Prostate gland (tissue), 2 donors: ENCODE data around the gene CD9. TPM values are rescaled to one million over a fixed set of nuclear protein-coding genes. Genes with fewer than 3 reads are reported as not detected.
A peak's percentile ranks its signal among the peaks of the same experiment; 100 is the strongest.

ENCODE experiments used
- DNase-seq: peaks from one replicate; pipeline ENCODE4 v3.0.0-alpha.2; 2019; ENCODE audit warnings: low spot score
- H3K27ac ChIP-seq, 2 donors: fragments of 200-600 bp; sonication (generic); 2 replicates each; pipeline ENCODE4 v1.5.1; 2017 to 2019
- H3K27me3 ChIP-seq: fragments of 200-600 bp; sonication (generic); replicated peaks from 2 replicates; pipeline ENCODE4 v1.5.1; 2019; ENCODE audit not compliant: insufficient read depth
- H3K36me3 ChIP-seq, 2 donors: fragments of 200-600 bp; sonication (generic); 1 replicate in 1 of 2; 2 replicates in 1 of 2; pipeline versions ENCODE4 v1.5.1 to v1.8.1; 2017 to 2019
- H3K4me1 ChIP-seq: fragments of 200-600 bp; sonication (generic); replicated peaks from 2 replicates; pipeline ENCODE4 v1.5.1; 2019
- H3K4me3 ChIP-seq, 2 donors: fragments of 200-600 bp; sonication (generic); 2 replicates each; pipeline ENCODE4 v1.5.1; 2017 to 2019
- H3K9me3 ChIP-seq: fragments of 200-600 bp; sonication (generic); 2 replicates; pipeline ENCODE4 v1.5.1; 2017
- CTCF ChIP-seq, 4 experiments: fragments of 200-600 bp in 2 of 4; fragments of 450-650 bp in 2 of 4; sonication (generic) in 2 of 4; IDR thresholded peaks; 1 replicate in 3 of 4; 2 replicates in 1 of 4; pipeline ENCODE4 v1.5.1; 2016 to 2019; ENCODE audit warnings: antibody characterized with exemption in 4 of 4, mild to moderate bottlenecking in 2 of 4, moderate library complexity in 2 of 4
- POLR2A ChIP-seq: fragments of 450-650 bp; IDR thresholded peaks from one replicate; pipeline ENCODE4 v1.6.1; 2016; ENCODE audit warnings: antibody characterized with exemption, mild to moderate bottlenecking
- POLR2AphosphoS5 ChIP-seq: sonication (generic); formaldehyde crosslinking; IDR thresholded peaks from one replicate; pipeline ENCODE4 v1.6.1; 2017; ENCODE audit warnings: antibody characterized with exemption
- WGBS: methylation state at CpG from one replicate; pipeline ENCODE4 v1.1.5; 2018; 5-methylcytosine and 5-hydroxymethylcytosine counted together
- intact Hi-C: fragments of 100-400 bp; cut with DNase I; formaldehyde crosslinking; loops from one replicate; pipeline ENCODE4 v1.14.2; 2022
- total RNA-seq, 2 donors: library from RNA; depleted of rRNA; stranded (reverse); fragments of >200 nt; gene quantifications; one replicate each; pipeline ENCODE4 v1.1.0, GENCODE V29; 2016

The CD9 gene
- total RNA-seq, 2 donors from 2014 or later, result 198 to 845 TPM

GRCh38 chr12:6192604-6193380, 7.4 kb upstream of the CD9 start:
- H3K4me3 ChIP-seq, result no peak overlapping the region
- H3K4me1 ChIP-seq, result peaks cover 9% of the 10 kb centered on the region
- no peak for DNase-seq
- no peaks in the 10 kb centered on the region for H3K36me3 ChIP-seq
- no peak for TF ChIP-seq POLR2A
- TF ChIP-seq CTCF (IDR thresholded peaks at IDR 0.05), result no peak
- TF ChIP-seq POLR2AphosphoS5, result no peak
- no peaks in the 10 kb centered on the region for H3K27me3 ChIP-seq
- intact Hi-C loops, result no loop called here
- H3K9me3 ChIP-seq, result no peaks in the 10 kb centered on the region
- no peak overlapping the region for H3K27ac ChIP-seq
- 92% methylated on average over 13 of the region's 13 CpGs for WGBS

- Histone ChIP-seq H3K27ac (no peak overlapping the region), H3K4me3 (no peak overlapping the region), H3K9me3 (no peaks in the 10 kb centered on the region), H3K4me1 (peaks cover 20% of the 10 kb centered on the region), H3K36me3 (no peaks in the 10 kb centered on the region), H3K27me3 (no peaks in the 10 kb centered on the region)
- 77% methylated on average over 19 of the region's 19 CpGs for WGBS
- intact Hi-C loops, result no loop called here
- TF ChIP-seq POLR2A, result no peak
- no peak for TF ChIP-seq POLR2AphosphoS5
- no peak for TF ChIP-seq CTCF (IDR thresholded peaks at IDR 0.05)
- DNase-seq, result no peak
Measured at GRCh38 chr12:6193853-6194815, 6.1 kb upstream of the CD9 start.

DNA sequence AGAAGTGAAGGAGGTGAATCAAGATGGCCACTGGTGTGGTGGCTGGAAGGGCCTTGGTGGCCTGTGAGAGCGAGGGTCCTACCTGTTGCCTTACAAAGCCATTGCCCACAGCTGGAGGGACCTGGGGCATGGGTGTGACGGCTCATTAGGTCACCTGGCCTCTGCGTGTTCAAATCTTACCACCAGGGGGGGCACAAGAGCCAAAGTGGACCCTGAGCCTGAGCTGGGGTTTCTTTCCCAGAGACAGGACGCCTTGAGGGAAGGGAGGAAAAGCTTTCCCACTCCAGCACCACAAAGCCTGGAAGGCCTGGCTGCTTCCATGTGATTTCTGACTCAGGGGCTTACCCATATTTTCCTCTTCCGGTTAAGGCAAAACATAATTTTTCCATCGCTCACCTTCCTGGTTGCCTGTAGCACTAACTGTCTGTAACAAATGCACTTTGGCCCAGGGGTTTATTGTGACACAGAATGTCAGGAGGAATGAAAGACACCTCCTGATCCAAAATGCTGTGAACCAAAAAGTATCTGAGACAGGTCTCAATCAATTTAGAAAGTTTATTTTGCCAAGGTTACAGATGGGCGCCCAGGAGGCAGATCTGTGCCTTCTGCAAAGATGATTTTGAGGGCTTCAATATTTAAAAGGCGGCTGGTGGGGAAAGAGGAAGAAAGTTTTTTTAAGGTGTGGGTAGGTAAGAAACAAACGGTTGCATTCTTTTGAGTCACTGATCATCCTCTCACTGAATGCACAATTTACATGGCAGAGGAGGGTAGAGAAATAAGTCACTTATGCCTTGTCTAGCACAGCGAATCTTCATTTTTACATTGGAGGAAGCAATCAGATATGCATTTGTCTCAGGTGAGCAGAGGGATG, 4.3 kb upstream of the CD9 start:
- H3K4me3 ChIP-seq, result no peak overlapping the region
- intact Hi-C loops, result loop anchor here (1.0 to 5.0 kb wide), 3 partner anchors 82 to 134 kb away; no protein-coding TSS in a partner anchor
- WGBS, result 40% methylated on average over 10 of the region's 10 CpGs
- peak overlapping the region; percentile 41 to 50 for H3K27ac ChIP-seq
- H3K4me1 ChIP-seq, result peaks cover 24% of the 10 kb centered on the region
- TF ChIP-seq POLR2AphosphoS5 (peak; percentile 83), CTCF (IDR thresholded peaks at IDR 0.05) (peak; percentile 94 to 99 (median 98)), POLR2A (no peak)
- no peaks in the 10 kb centered on the region for H3K36me3 ChIP-seq
- no peaks in the 10 kb centered on the region for H3K9me3 ChIP-seq
- peak; percentile 89 for DNase-seq
- H3K27me3 ChIP-seq, result no peaks in the 10 kb centered on the region

DNA sequence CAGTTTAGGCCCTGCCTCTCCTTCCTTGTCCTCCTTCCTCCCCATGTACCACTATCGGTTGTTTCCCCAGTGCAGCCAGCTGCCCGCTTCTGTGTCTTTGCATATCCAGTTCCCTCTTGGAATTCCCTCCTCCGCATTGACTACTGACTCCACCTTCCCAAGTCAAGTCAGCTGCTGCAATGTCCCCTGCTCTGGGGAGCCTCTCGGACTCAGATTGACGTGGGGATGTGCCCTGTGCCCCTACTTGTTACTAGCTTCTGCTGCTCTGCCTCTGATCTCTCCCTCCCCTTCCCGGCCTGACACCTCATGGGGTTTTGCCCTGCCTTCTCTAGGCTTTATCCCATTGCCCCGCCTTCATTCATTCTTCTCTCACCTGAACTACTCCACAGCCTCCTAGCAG, 2.1 kb upstream of the CD9 start:
- intact Hi-C loops, result loop anchor here (5.0 kb wide), 1 partner anchor 136 kb away; no protein-coding TSS in a partner anchor
- Histone ChIP-seq H3K27ac (peak overlapping the region; percentile 98), H3K27me3 (no peaks in the 10 kb centered on the region), H3K36me3 (no peaks in the 10 kb centered on the region), H3K9me3 (no peaks in the 10 kb centered on the region), H3K4me3 (no peak overlapping the region), H3K4me1 (peaks cover 28% of the 10 kb centered on the region)
- no peak for TF ChIP-seq CTCF (IDR thresholded peaks at IDR 0.05)
- no peak for TF ChIP-seq POLR2AphosphoS5
- TF ChIP-seq POLR2A, result no peak
- WGBS, result 56% methylated on average over 7 of the region's 7 CpGs
- peak; percentile 54 for DNase-seq
